B cell (primary cell): ENCODE measurements around the gene C10orf90. TPM values are rescaled to one million over a fixed set of nuclear protein-coding genes. Genes with fewer than 3 reads are reported as not detected.

ENCODE experiments used
- ATAC-seq: fragments of 200-7000 bp; cut with Tn5 transposase; one replicate; pipeline ENCODE4 v1.10.0; 2021; ENCODE audit warnings: low read depth, mild to moderate bottlenecking, moderate number of reproducible peaks, moderate library complexity
- CTCF ChIA-PET: fragments of 350-600 bp; sonication (Branson Sonifier 250); formaldehyde crosslinking; loops from one replicate; lab custom pipeline; 2021; ENCODE audit warnings: antibody characterized with exemption, inconsistent platforms; lab: Charles Lee
- POLR2A ChIA-PET: fragments of 350-600 bp; sonication (Branson Sonifier 250); formaldehyde crosslinking; loops from one replicate; lab custom pipeline; 2021; ENCODE audit warnings: antibody characterized with exemption; lab: Charles Lee
- DNase-seq: peaks from one replicate; pipeline ENCODE4 v3.0.0; 2013
- H2AFZ ChIP-seq: 2 replicates; pipeline ENCODE4 v1.6.1; 2012; ENCODE audit warnings: mild to moderate bottlenecking, low read depth, low read length; ENCODE audit not compliant: insufficient read depth, poor library complexity, severe bottlenecking
- H3K27ac ChIP-seq, 2 donors: 1 replicate in 1 of 2; 2 replicates in 1 of 2; pipeline ENCODE4 v1.5.1; 2012 to 2013; ENCODE audit warnings: low read length in 2 of 2, mild to moderate bottlenecking in 2 of 2, moderate library complexity in 1 of 2
- H3K27me3 ChIP-seq, 4 experiments: fragments of 200-600 bp in 1 of 4; sonication (generic) in 1 of 4; replicated peaks in 1 of 4; 1 replicate in 2 of 4; 2 replicates in 2 of 4; pipeline versions ENCODE4 v1.6.1 to v1.7.0; 2013 to 2016; ENCODE audit warnings: low read length in 3 of 4, mild to moderate bottlenecking in 2 of 4, mixed read lengths in 1 of 4, moderate library complexity in 1 of 4; ENCODE audit not compliant: insufficient read depth in 4 of 4, control insufficient read depth in 3 of 4; ENCODE audit errors: control extremely low read depth in 1 of 4
- H3K36me3 ChIP-seq, 2 experiments: replicated peaks in 1 of 2; 1 replicate in 1 of 2; 2 replicates in 1 of 2; pipeline versions ENCODE4 v1.6.1 to v1.7.1; 2013; ENCODE audit warnings: low read length in 1 of 2; ENCODE audit not compliant: insufficient read depth in 2 of 2, control insufficient read depth in 1 of 2; ENCODE audit errors: control extremely low read depth in 1 of 2, extremely low read depth in 1 of 2
- H3K4me1 ChIP-seq, 2 donors: fragments of 200-600 bp in 1 of 2; sonication (generic) in 1 of 2; 1 replicate in 1 of 2; 2 replicates in 1 of 2; pipeline versions ENCODE4 v1.5.1 to v1.6.1; 2013 to 2017; ENCODE audit warnings: low read length in 2 of 2; ENCODE audit not compliant: control insufficient read depth in 2 of 2, insufficient read depth in 2 of 2
- H3K4me2 ChIP-seq: replicated peaks from 2 replicates; pipeline ENCODE3; 2012; ENCODE audit warnings: mild to moderate bottlenecking, low read depth, low read length; ENCODE audit not compliant: poor library complexity, severe bottlenecking
- H3K4me3 ChIP-seq, 5 experiments: fragments of 200-600 bp in 1 of 5; sonication (generic) in 1 of 5; 1 replicate in 3 of 5; 2 replicates in 2 of 5; pipeline versions ENCODE4 v1.5.1 to v1.7.0; 2011 to 2016; ENCODE audit warnings: low read length in 4 of 5, mild to moderate bottlenecking in 4 of 5, low read depth in 2 of 5, control low read depth in 1 of 5, moderate library complexity in 1 of 5; ENCODE audit not compliant: insufficient read depth in 1 of 5; ENCODE audit errors: control extremely low read depth in 1 of 5, extremely low read depth in 1 of 5
- H3K79me2 ChIP-seq: fragments of 200-600 bp; sonication (generic); one replicate; pipeline ENCODE4 v1.6.0; 2016; ENCODE audit warnings: low read length; ENCODE audit not compliant: control insufficient read depth, insufficient read depth
- H3K9ac ChIP-seq: fragments of 200-600 bp; sonication (generic); 2 replicates; pipeline ENCODE4 v1.6.1; 2017; ENCODE audit warnings: mild to moderate bottlenecking, low read length, moderate library complexity
- H3K9me3 ChIP-seq, 3 donors: one replicate each; pipeline versions ENCODE4 v1.6.1 to v1.7.1; 2013; ENCODE audit warnings: low read length in 2 of 3; ENCODE audit not compliant: control insufficient read depth in 2 of 3, insufficient read depth in 1 of 3; ENCODE audit errors: control extremely low read depth in 1 of 3
- H4K20me1 ChIP-seq: 2 replicates; pipeline ENCODE4 v1.6.0; 2012; ENCODE audit warnings: mild to moderate bottlenecking, low read length; ENCODE audit not compliant: insufficient read depth, control insufficient read depth, poor library complexity, severe bottlenecking
- H3K27ac Mint-ChIP-seq: one replicate; pipeline ENCODE4 v1.8.0; 2021; ENCODE audit warnings: mixed read lengths
- H3K27me3 Mint-ChIP-seq: one replicate; pipeline ENCODE4 v1.8.0; 2021; ENCODE audit warnings: mixed read lengths
- H3K4me1 Mint-ChIP-seq: one replicate; pipeline ENCODE4 v1.8.0; 2021; ENCODE audit warnings: mixed read lengths
- H3K4me3 Mint-ChIP-seq: one replicate; pipeline ENCODE4 v1.8.0; 2021; ENCODE audit warnings: mixed read lengths
- H3K9me3 Mint-ChIP-seq: one replicate; pipeline ENCODE4 v1.8.0; 2022; ENCODE audit warnings: mixed read lengths; ENCODE audit not compliant: insufficient read depth
- EZH2 ChIP-seq: IDR thresholded peaks from 2 replicates; pipeline ENCODE4 v1.6.1; 2012; ENCODE audit warnings: borderline replicate concordance, low read depth, mild to moderate bottlenecking, moderate library complexity, low read length; ENCODE audit not compliant: insufficient read depth, poor library complexity, severe bottlenecking
- WGBS: methylation state at CpG from one replicate; pipeline ENCODE4 v1.1.5; 2013; ENCODE audit warnings: missing lambda C conversion rate; ENCODE audit not compliant: insufficient coverage; 5-methylcytosine and 5-hydroxymethylcytosine counted together
- intact Hi-C: fragments of 100-400 bp; cut with micrococcal nuclease; formaldehyde crosslinking; loops from one replicate; pipeline ENCODE4 v1.10.0; 2022
- polyA plus RNA-seq: library from polyadenylated mRNA; depleted of rRNA; stranded (reverse); fragments of >200 nt; gene quantifications from 2 replicates; pipeline ENCODE4 v1.2.3, GENCODE V29; 2012
- total RNA-seq, 2 donors: library from RNA; stranded (reverse); fragments of 120-200 nt in 1 of 2; gene quantifications; 1 replicate in 1 of 2; 2 replicates in 1 of 2; pipeline versions ENCODE4 v1.2.3 to v1.2.4, GENCODE V29; 2013 to 2022
- TF ChIP-seq, protein P1 (sequence below): fragments of 200-600 bp; IDR thresholded peaks from one replicate; pipeline ENCODE4 v1.8.0; 2022; ENCODE audit warnings: antibody characterized with exemption, mild to moderate bottlenecking

Gene C10orf90
- total and polyA plus RNA-seq, 2 donors (not counting 1 experiment from before 2014, with no cell fraction given): not detected

DNA sequence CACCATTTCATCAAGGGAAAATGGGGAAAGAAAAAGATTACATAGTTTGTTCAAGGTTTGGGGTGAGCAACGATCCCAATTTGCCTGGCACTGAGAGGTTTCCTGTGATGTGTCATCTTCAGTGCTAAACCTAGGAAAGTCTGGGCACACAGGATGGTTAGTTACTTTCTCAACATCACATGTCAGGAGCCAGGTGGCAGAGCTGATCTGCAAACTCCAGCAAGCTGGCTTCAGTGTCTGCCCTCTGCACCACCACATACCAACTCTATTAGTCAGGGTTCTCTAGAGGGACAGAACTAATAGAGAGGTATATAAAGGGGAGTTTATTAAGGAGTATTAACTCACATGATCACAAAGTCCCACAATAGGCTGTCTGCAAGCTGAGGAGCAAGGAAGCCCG, 293.5 kb downstream of the C10orf90 start:
- WGBS: 90% methylated on average over 2 of the region's 2 CpGs
- Histone ChIP-seq H3K4me1 (no peaks in the 10 kb centered on the region), H2AFZ (no peak overlapping the region), H3K9me3 (peaks cover 0 to 4% (median 0%) of the 10 kb centered on the region in 3 donors), H3K79me2 (no peaks in the 10 kb centered on the region), H4K20me1 (no peaks in the 10 kb centered on the region), H3K9ac (no peak overlapping the region), H3K27ac (no peak overlapping the region), H3K36me3 (no peaks in the 10 kb centered on the region), H3K27me3 (no peaks in the 10 kb centered on the region), H3K4me3 (no peak overlapping the region), H3K4me2 (no peak overlapping the region)
- ATAC-seq (no peak), DNase-seq (no peak)
- Mint-ChIP-seq H3K9me3 (peaks cover 4% of the 10 kb centered on the region), H3K4me1 (no peaks in the 10 kb centered on the region), H3K4me3 (no peak overlapping the region), H3K27ac (no peak overlapping the region), H3K27me3 (no peaks in the 10 kb centered on the region)
- intact Hi-C loops: no loop called here
- TF ChIP-seq, protein P1, sequence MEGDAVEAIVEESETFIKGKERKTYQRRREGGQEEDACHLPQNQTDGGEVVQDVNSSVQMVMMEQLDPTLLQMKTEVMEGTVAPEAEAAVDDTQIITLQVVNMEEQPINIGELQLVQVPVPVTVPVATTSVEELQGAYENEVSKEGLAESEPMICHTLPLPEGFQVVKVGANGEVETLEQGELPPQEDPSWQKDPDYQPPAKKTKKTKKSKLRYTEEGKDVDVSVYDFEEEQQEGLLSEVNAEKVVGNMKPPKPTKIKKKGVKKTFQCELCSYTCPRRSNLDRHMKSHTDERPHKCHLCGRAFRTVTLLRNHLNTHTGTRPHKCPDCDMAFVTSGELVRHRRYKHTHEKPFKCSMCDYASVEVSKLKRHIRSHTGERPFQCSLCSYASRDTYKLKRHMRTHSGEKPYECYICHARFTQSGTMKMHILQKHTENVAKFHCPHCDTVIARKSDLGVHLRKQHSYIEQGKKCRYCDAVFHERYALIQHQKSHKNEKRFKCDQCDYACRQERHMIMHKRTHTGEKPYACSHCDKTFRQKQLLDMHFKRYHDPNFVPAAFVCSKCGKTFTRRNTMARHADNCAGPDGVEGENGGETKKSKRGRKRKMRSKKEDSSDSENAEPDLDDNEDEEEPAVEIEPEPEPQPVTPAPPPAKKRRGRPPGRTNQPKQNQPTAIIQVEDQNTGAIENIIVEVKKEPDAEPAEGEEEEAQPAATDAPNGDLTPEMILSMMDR: no peak
- no peak for TF ChIP-seq EZH2
- CTCF ChIA-PET: no interaction called here
- POLR2A ChIA-PET: no interaction called here

DNA sequence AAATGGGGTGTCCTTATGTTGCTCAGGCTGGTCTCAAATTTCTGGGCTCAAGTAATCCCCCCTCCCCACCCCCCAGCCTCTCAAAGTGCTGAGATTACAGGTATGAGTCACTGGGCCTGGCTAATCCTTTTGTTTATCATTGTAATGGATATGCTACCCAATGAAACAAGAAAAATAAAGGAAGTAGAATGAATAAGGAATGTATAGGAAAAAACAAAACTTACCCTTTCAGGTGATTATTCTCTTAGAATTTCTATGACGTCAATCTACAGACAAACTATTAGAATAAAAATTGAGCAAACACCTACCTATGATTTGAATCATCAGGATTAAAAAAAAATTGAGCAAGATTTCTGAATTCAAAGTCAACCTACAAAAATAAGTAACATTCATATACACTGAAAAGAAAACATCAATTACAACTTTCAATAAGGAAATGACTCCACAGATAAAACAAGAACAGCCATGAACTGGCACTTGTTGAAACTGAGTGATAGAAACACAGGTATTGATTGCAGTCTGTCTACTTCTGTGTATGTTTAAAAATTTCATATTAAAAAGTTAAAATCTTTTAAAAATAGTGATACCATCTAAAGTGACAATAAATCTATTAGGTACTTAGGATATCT, 294.5 kb downstream of the C10orf90 start:
- Histone ChIP-seq H4K20me1 (no peaks in the 10 kb centered on the region), H3K27ac (no peak overlapping the region), H3K9me3 (peaks cover 0 to 4% (median 0%) of the 10 kb centered on the region in 3 donors), H3K4me1 (no peaks in the 10 kb centered on the region), H3K79me2 (no peaks in the 10 kb centered on the region), H3K36me3 (no peaks in the 10 kb centered on the region), H3K4me2 (no peak overlapping the region), H3K9ac (no peak overlapping the region), H3K4me3 (no peak overlapping the region), H3K27me3 (no peaks in the 10 kb centered on the region), H2AFZ (no peak overlapping the region)
- ChIA-PET CTCF (no interaction called here), POLR2A (no interaction called here)
- Mint-ChIP-seq H3K27ac (no peak overlapping the region), H3K4me1 (no peaks in the 10 kb centered on the region), H3K27me3 (no peaks in the 10 kb centered on the region), H3K4me3 (no peak overlapping the region), H3K9me3 (peaks cover 4% of the 10 kb centered on the region)
- no peak for DNase-seq
- no CpG with 5 or more reads among the region's 1 CpG for WGBS
- intact Hi-C loops: no loop called here
- TF ChIP-seq, protein P1: no peak
- TF ChIP-seq EZH2: no peak
- no peak for ATAC-seq
